GM18873 (cell line): ENCODE data around the gene CNOT8.

ENCODE experiments used
- ATAC-seq: cut with Tn5 transposase; IDR thresholded peaks from one replicate; pipeline ENCODE4 v1.9.1; 2021; ENCODE audit warnings: mild to moderate bottlenecking, moderate library complexity, moderate number of reproducible peaks; ENCODE audit not compliant: unreplicated experiment, low FRiP score

The CNOT8 gene

DNA sequence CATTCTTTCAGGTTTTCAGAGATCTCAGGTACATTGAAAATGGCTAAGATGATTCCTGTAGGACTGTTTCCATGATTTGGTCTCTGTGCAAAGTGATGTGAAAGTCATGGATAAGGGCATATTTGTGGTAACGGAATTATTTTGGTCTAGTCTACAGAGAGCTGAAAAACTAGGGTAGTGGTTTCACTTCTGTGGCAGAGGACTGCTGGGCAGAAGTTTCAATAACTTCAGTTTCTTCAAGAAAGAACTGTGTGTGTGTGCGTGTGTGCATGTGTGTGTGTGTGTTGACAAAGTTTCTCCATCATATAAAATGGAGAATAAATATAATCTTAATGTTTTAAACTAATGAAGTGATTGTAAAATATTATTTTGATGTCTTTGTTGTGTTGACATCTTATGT is 4.3 kb downstream of the CNOT8 start:
- no peak for ATAC-seq

DNA sequence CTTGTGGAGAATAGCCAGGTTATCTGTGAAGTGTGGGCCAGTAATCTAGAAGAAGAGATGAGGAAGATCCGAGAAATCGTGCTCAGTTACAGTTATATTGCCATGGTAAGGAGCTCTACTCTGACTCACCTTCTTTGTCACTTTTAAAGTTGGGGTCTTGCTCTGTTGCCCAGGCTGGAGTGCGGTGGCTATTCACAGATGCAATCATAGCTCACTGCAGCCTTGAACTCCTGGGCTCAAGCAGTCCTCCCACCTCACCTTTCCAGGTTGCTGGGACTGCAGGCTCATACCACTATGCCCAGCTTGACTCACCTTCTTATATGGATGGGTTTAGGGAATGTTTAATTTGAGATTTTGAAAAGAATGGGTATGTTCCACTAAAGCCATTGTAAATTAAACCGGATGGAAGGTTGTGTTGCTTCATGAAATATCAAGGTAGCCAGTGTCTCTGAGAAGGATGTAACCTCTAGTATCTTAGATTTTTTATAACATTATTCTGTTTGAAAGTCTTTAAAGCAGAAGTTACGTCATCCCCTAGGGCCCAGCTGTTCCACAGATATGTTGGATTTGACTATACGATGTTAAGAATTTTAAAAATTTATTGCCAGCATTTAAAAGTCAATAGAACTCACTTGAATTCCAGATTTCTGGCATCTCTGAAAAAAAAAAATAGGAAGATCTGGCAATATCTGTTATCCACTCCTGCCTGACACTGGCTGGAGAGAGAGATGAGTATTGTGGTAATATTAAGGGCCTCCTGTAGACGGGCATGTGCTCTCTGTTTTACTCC is 5.1 kb downstream of the CNOT8 start:
- ATAC-seq = no peak

DNA sequence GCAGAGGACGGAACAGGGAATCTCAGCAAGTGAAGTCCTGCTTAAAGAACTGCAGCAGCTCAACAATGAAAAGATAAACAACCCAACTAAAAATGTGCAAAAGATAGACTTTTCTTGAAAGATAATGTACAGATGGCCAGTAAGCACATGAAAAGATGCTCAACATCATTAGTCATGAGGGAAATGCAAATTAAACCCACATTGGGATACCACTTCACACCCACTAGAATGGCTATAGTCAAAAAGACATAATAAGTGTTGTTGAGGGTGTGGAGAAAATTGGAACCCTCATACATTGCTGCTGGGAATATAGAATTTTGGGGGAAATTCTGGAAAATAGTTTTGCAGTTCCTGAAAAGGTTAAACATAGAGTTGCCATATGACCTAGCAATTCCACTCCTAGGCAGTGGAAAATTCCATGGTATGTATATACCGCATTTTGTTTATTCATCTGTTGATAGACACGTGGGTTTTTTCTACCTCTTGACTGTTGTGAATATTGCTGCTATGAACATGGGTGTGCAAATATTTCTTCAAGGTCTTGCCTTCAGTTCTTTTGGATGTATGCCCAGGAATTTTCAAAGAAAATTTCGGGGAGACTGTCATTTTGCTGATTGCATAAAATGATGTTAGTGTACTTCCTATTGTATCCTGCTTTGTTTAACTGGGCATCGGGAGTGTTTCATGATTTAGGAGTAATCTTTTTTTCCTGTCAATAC is 7.2 kb downstream of the CNOT8 start:
- no peak for ATAC-seq

DNA sequence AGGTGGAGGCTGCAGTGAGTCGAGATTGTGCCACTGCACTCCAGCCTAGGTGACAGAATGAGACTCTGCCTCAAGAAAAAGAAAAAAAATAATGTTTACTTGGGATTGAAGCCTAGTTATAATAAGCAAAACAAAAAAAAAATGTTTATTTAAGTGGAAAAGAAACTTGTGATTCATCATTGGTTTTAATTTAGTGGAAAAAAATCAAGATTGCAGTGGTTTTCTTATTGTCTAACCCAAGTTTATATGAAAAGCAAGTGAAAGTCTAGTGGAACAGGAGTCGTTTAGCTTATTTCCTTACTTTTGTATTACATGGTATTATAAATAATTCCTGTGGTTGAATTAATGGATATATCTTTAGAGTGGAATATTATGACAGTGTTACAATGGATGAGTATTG is 8.4 kb downstream of the CNOT8 start:
- no peak for ATAC-seq

DNA sequence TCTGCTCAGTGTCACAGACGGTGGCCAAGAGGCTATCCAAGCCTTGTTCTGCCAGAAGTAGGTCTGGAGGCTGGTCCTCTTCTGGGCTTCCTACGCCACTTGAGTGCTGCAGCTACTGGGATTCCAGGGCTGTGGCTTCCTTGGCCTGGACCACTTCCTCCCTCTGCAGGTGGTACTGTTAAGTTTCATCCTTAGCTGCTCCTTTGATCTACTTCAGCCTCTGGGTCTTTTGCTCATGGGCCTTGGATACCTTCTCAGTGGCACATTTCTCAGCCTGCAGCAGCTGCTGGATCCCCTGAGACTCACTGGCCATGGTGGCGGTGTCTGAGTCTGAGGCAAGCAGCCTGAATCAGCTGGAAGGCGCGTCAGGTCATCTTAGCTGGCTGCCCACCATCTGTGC is 10.3 kb downstream of the CNOT8 start:
- no peak for ATAC-seq

DNA sequence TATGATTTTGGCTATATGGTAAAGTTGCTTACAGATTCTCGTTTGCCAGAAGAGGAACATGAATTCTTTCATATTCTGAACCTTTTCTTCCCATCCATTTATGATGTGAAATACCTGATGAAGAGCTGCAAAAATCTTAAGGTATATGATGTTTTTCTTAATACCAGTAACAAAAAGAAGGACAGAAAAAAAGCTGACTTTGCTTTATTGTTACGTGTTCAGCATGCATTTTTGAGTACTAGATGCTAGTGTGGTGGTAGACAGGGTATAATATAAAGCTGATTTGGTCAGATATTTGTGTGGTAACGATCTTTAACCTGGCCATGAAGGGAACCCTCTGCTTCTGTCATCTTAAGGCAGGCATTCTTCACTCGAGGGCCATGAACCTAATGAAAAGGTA is 13.3 kb downstream of the CNOT8 start:
- no peak for ATAC-seq

DNA sequence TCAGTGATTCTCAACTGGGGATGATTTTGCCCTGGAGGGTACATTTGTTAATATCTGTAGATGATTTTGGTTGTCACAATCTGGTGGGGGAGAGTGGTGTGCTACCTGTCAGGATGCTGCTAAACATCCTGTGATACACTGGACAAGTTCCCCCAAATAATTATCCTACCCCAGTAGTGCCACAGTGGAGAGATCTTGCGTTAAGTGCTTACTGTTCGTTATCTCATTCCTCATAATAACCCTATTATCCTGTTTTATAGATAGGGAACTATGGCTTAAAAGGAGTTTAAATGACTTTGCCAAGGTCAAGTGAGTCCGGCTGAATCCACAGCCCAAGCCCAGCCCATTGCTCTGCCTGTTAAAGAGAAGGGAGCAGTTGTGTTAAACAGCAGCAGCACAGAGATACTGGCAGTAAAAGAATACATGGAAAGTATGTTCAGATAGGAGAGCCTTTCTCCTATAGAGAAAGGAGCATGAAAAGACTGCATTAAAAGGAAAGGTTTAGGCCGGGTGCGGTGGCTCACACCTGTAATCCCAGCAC is 15.4 kb downstream of the CNOT8 start:
- no peak for ATAC-seq

DNA sequence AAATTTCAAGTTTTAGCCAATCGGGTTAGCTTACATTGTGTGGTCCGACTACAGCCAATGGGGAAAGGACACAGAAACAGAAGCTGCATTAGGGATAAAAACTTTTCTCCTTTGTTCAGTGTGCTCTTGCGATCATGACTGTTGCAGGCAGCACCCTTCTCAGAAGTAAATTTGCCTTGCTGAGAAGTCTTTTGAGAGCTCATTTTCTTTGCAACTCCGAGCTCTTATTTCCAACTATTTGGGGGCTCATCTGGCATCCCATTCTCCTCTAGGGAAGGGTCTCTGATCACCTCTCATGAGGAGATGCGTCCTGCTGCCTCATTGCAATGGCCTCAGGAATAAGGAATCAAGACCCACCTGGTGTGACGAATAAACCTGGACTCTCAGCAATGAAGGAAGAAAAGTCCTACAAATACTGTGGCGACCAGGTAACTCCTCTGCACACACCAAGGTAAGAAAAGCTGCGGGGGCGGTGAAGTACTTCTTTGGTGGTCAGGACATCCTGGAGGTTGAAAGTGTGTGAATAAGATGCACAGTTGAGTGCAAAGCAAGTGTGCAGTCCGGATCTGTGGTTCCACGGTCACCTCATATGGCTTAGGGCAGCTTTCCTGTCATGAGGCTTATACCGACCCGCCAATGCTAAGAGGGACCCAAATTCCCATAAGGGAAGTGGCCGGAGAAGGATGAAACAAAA is 20.4 kb downstream of the CNOT8 start:
- no peak for ATAC-seq

DNA sequence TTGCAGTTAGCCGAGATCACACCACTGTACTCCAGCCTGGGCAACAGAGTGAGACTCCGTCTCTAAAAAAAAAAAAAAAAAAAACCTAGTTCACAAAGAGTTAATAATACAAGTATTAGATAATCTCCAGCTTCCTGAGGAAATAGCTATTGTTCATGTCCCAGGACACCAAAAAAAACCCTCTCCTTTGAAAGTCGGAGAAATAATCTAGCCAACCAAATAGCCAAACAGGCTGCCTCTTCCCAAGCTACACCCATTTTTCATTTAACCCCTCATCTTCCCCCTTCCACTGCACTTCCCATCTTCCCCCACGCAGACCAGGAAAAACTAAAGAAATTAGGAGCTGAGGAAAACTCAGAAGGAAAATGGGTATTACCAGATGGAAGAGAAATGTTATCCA is 23.6 kb downstream of the CNOT8 start:
- no peak for ATAC-seq

DNA sequence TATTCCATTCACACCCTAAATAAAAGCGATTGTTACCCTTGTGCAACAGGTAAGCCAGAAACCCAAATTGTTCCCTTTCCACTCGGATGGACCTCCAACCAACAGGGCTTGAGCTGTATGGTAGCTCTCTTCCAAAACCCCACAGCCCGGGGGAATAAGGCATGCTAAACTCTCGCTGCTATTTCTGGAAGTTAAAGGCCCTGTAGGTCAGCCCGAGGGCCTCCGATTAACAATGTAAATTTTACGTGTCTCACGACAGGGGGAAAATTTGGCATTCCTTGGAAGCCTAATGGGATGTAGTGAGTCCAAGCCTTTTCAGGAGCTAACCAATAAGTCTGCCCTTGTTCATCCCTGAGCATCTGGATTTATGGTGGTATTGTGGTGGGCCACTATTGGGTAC is 26.0 kb downstream of the CNOT8 start:
- no peak for ATAC-seq

DNA sequence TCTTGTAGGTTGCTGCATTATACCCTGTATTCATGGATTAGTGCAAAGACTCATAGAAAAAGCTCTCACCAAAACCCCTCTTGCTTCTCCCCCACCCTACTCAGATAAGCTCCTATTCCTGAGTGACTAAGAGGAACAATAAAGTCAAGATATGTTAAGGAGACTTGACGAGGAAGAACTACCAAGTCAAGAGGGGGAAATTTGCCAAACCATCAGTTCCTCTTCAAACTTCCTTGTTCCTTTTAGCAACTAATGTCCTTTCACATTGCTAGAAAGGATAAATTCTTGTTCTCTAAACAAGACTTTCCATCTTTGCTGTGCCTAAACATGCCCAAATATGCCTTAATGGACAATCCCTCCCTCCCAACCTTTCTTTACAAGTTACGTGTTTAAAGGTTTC is 27.0 kb downstream of the CNOT8 start:
- ATAC-seq = no peak

DNA sequence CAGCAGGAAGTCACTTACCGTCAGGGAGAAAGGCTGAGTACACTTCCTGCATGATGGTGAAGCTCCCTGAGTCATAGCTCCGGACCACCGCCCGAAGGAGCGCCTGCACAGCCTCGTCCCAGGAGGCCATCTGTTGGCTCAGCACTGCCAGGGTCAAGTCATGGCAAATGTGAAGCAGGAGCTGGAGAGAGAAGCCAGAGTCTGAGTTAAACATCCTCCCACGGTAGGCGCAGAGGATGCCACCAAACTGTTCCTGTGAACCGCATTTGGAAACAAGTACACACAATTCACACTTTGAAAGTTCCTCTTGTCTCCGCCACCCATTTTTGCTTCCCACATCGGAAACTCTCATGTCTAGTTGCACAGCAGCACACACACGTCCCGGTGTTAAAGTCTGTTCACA is 33.9 kb downstream of the CNOT8 start:
- no peak for ATAC-seq

DNA sequence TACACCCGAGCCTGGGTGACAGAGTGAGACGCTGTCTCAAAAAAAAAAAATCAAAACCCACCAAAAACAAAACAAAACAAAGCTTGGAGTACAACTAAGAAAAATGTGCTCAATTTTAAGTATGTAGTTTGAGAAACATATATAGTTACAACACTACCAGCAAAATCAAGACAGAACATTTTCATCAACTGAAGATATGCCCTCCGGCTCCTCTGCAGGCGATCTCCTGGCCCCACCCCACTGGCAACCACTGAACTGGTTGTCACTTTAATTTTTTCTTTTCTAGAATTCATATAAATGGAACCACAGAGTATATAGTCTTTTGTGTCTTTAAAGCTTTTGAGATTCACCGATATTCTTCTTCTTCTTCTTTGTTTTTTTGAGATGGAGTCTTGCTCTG is 35.0 kb downstream of the CNOT8 start:
- ATAC-seq = no peak

DNA sequence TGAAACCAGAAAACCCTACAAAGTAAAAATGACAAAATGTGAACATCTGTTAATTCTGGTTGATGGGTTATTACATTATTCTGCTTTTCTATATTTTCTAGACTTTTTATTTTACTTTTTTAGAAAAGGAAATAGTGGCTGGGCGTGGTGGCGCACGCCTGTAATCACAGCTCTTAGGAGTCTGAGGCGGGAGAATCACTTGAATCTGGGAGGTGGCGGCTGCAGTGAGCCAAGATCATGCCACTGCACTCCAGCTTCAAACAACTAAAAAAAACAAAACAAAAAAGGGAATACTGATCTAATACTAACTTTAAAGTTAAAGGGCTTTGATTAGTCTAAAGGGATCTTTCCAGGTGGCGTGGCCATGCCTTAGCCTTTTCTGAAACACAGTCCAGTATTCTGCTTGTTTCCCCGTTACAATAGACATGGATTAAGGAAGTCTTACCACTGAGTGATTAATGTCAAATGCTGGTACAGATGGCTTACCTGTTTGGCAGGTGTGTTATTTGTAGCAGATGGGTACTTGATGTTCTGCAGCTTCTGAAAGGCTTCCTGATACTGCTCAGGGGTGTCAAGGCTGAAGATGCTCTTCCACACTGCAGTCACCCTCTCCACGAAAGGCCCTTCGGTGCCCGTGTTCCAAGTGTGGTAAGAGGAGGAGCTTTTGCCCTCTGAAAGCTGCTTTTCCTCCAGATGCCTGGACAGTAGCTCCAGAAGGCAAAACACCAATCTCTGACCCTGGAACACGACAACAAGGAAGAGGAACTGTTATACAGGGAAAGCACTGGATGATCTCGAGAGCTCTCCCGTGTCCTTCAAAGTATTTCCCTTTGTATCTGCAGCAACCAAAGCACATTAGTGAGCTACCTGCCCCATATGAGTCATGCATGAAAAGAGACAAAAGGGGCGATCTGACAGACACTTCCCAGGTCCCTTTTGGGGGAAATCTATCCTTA is 37.5 kb downstream of the CNOT8 start:
- no peak for ATAC-seq

DNA sequence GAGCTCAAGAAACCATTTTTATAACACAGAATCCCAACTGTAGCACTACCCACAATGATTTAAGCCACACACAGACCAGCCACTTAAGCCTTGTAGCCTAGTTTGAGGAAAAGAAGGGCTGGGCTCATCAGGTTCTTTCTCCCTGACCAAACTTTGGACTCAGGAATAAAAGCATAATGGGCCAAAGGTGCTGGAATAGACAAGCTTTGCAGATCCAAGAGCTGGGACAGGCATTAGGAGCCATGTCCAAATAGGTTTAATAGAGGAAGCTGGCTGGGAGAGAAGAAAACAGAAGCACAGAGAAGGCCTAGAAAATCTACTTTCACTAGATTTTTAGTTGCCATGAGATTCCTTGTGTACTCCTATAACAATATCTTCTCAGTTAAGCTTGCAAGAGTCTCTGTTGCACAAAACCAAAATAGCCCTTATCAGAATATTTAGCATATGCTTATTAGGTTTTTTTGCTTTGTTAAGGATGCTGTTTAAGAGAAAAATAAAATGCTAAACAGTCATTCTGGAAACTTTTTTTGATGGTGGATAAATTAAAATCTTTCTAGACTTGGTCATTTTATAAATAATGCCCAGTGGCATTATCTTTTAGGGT is 38.2 kb downstream of the CNOT8 start:
- no peak for ATAC-seq

DNA sequence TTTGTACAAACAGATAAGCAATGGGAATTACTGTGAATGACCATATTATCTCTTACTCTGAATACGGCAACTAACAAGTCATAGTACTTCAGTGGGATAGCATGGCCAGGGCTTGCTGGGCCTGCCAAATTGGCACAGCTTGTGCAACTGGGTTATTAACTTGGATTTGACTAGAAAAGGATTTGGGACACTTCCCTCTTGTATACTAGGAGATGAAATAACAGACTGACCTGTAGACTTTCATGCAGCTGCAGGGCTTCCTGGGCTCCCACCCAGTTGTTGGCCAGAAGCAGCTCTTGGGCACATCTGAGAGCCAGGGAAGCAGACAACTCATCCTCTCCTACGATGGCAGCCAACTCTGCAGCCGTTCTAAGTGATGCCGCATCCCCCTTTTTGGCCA is 39.8 kb downstream of the CNOT8 start:
- no peak for ATAC-seq

DNA sequence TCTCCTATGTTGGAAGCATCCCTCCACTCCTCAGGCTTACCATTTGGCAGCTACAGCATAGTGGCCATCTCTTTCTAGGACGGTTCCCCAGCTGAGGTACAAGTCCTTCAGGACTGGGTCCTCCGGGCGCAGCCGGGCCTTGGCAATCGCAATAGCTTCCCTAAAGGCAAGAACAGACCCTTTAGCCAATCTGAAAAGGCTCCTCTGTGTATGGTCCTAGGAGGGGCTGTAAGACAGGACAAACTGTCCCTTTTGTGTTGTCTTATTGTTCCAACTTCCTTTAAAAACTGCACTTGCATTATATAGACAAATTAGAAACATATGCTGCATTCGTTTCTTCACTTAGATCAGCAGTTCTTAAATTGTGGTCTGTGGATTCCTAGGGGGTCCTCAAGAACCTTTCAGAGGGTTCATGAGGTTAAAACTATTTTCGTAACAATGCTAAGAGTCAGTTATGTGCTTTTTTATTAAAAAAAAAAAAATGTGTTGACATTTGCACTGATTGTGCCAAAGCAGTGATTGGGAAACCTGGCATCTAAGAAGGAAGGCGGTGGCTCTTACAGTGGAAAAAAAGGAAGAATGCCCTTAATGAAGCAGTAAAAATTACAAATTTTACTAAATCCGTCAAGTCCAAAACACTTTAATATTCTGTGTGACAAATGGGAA is 40.9 kb downstream of the CNOT8 start:
- no peak for ATAC-seq

DNA sequence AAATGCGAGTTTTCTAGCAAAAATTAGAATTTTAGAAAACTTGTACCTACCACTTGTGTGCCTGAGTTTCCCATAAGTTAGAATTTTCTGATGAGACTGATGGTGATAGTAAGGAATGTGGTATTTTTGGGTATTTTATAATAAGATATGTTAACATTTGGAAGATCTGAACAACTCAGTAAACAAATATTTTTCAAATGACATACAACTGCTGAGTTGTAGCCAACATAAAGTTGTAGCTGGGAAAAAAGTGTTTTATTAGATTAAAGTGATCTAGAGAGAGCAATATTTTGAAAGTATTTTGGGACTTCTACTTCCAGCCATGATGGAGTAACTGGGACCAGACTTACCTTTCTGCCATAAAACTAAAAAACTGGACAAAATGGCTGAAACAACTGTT is 41.6 kb downstream of the CNOT8 start:
- no peak for ATAC-seq

DNA sequence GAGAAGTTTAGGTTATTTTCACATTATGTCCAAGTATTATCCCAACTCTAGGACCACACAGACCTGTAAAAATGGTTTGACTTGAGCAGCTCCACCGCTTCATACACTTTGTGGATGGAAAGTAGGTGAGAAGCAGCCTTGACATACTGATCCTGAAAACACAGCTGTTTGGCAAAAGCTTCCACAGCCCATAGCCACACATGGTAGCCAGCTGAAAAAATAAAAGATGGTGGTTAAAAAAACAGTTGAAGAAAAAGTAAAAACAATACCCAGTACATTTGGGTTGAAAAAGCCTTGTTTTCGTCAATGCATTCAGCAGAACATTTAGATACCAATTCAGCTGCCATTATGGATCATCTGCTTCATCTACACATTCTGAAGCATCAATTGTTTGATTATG is 42.8 kb downstream of the CNOT8 start:
- ATAC-seq = no peak
